ENCODE measurements around the gene PTH1R.

DNA sequence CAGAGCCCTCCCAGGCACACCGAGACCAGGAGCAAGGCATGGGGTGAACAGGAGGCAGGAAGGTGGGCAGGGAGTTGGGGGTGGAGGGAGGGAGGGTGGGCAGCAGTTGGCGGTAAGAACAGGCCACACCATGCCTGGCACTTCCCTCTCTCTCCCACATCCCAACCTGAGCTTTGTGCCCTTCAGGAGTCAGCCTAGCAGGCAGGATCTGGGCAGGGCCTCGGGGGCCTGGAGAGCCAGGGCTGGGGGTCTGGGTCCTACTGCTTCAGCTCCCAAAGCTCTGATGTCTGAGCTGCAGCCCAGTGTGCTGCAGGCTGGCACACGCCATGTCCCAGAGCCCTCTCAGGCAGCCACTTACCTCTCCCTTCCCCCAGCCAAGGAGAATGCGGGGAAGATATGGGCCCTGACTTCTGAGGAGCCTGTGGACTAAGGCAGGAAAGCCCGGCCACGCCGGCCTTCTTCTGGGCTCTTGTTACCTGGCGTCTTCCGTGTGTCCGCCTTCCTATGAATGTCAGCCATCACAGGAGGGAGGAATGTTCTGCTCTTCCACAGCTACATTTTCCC, 11.4 kb upstream of the PTH1R start:
- no peak for TF ChIP-seq FOXM1 (IDR thresholded peaks at IDR 0.05; ENCODE audit: borderline replicate concordance)
- no peak for TF ChIP-seq SP1 (IDR thresholded peaks at IDR 0.05)
- TF ChIP-seq FOXA1 (IDR thresholded peaks at IDR 0.05) = no peak
- TF ChIP-seq, protein P1, sequence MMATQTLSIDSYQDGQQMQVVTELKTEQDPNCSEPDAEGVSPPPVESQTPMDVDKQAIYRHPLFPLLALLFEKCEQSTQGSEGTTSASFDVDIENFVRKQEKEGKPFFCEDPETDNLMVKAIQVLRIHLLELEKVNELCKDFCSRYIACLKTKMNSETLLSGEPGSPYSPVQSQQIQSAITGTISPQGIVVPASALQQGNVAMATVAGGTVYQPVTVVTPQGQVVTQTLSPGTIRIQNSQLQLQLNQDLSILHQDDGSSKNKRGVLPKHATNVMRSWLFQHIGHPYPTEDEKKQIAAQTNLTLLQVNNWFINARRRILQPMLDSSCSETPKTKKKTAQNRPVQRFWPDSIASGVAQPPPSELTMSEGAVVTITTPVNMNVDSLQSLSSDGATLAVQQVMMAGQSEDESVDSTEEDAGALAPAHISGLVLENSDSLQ (IDR thresholded peaks at IDR 0.05) = no peak
